Measurements from ENCODE around the gene HPSE2.
"Not testable (repeated sequence)": the region's sequence is repeated elsewhere in the genome, so short reads cannot be mapped to it uniquely, and the experiment has no call there.

The HPSE2 gene

GRCh38 chr10:98610301-98610700 lies 625.4 kb downstream of the HPSE2 start:
- no peak for DNase-seq

GRCh38 chr10:98609265-98609664 lies 626.4 kb downstream of the HPSE2 start:
- DNase-seq, result no peak

DNA sequence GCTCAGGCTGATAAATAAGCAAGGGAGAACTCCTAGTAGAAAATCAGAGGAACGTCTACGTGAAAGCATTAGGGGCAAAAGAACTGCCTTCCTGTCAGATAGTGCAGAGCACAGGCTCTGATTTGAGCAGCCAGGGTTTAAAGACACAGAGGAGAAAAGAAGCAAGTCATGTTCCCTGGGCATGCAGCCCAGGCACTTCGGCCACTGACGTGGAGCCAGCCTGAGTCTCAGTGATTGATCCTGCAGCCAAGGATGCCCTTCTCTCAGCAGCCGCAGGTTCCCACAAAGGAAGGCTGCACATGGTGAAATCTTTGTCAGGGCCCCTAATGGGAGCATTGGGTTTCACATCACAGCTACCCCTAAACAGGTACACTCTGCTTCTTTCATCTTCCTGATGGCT lies 627.2 kb downstream of the HPSE2 start:
- DNase-seq, result no peak

DNA sequence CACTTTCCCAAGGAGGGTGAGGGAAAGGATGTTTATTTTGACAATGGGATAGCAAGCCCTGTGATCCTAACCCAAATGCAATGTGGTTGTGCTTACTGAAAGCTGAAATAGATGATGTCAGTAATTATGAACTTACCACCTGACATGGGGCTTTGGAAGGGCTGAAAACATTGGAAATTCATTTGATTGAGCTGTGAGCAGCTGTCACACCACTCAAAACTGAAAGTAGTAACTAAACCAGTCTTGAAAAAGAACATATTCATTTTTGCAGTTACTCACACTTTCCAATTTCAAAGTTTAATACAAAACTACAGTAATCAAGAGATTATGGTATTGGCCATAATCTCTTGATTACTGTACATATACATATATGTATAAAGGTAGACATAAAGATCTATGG lies 633.4 kb downstream of the HPSE2 start:
- DNase-seq, result no peak

GRCh38 chr10:98599032-98599610 lies 636.5 kb downstream of the HPSE2 start:
- DNase-seq, result no peak

DNA sequence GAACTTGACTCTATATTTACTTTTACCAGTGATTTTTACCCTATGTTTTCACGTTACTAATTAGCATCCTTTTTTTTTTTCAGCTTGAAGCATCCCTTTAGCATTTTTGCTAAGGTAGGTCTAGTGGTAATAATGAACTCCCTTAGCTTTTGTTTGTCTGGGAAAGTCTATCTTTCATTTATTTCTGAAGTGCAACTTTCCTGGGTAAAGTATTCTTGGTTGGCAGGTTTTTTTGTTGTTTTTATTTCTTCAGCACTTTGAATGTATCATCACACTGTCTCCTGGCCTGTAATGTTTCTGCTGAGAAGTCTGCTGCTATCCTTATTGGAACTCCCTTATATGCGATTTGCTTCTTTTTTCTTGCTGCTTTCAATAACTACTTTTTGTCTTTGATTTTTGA lies 639.2 kb downstream of the HPSE2 start:
- DNase-seq, result no peak

DNA sequence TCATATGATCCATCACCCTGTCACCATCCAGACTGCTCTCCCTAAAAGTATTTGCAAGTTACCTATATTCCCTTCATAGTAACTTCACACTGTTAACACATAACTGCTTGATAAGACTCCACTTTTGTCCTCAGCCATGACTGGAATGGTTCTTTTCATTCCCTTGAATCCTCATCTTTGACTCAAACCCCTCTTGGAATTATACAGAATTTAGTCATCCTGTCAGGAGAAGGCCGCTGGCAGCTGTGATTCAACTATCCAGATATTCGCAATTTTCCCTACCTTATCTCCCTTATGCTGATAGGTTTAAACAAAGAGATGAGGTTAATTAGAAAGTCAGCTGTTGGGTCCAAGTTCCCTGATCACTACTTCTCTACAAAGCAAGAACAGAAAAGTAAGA lies 646.0 kb downstream of the HPSE2 start:
- DNase-seq, result no peak

DNA sequence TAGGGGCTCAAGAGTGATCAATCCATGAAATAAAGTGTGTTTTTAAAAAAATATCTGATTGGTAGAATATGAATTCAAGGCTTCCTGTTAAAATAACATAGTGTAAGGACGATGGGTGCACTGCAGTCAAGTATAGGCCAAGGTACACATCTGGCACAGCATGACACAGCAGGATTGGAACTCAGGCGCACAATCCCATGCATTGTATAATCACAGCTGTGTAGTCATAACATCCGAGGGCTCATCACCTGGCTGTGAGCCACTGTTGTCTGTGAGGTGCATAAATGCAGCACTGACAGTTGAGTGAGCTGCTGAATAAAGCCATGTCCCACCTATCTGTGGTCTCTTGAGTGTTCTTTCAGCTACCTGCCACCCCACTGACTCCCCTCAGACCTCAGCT lies 646.6 kb downstream of the HPSE2 start:
- DNase-seq, result no peak

DNA sequence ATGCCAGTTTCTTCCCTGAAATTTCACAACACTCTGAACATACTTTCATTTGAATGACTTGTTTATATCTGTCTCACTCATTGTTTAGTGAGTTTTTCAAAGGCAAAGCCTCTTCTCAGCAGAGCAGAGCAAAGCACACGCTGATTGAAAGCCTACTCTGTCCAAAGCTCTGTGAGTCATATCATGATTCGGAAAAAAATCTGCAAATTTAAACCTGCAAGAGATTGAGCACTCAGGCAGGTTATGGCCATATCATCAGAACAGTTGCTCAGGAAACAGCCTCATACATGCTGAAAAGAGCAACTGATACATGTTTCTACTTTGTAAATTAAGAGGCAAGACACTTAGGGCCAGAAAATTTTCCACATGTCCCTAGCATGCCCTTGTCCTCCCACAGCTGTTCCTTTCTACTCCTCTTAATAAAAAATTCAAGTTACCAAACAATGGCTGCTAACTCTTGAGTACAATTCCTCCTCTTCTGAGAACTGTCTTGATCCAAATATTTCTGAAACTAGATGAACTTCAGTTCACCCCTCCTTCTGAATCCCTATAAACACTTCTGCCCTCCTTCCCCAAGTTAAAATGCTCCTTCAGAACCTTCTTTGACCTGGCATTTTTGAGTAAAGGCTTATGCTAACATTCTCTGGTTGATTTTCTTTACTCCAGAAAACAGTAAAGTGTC lies 648.4 kb downstream of the HPSE2 start:
- DNase-seq, result no peak

DNA sequence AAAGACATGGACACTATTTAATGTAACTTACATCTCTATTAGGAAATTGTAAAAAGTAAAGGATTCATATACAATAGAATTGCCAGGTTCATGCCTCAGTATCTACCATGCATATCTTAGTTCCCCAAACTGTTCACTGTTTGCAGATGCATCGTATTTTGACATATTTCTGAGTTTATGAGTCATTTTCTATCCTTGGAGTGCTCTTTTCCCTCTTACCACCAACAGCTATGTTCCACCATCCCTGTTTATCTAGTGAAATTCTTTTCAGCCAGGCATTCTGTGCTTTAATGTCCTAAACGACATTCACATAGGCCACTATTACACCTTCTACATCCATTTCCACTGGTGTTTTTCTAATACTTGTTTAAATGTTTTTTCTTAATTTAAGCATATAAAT lies 649.6 kb downstream of the HPSE2 start:
- DNase-seq, result no peak

- DNase-seq, result no peak
Measured at GRCh38 chr10:98582363-98582762, 653.3 kb downstream of the HPSE2 start.

DNA sequence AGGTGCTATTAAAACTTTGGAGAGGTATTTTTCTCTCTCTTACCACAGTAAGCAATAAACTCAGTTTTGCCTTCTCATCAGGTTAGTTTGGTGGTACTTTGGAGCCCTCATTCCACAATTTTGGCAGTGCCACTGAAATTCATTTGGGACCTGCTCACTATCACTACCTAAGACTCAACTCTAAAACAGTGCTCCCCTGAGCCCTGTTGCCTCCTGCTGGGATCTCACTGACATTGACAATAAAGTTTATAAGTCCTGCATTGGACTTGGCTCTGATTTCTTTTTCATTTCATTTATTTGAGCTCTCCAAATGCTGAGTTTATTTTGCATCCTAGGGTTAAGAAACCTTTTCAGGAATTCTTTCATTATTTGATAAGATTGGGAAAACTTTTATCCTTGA lies 658.1 kb downstream of the HPSE2 start:
- no peak for DNase-seq

- no peak for DNase-seq
Measured at GRCh38 chr10:98577168-98577567, 658.5 kb downstream of the HPSE2 start.

GRCh38 chr10:98576096-98576495 lies 659.6 kb downstream of the HPSE2 start:
- DNase-seq, result no peak

GRCh38 chr10:98572594-98572993 lies 663.1 kb downstream of the HPSE2 start:
- no peak for DNase-seq

- DNase-seq, result no peak
Measured at GRCh38 chr10:98570834-98571233, 664.8 kb downstream of the HPSE2 start.

DNA sequence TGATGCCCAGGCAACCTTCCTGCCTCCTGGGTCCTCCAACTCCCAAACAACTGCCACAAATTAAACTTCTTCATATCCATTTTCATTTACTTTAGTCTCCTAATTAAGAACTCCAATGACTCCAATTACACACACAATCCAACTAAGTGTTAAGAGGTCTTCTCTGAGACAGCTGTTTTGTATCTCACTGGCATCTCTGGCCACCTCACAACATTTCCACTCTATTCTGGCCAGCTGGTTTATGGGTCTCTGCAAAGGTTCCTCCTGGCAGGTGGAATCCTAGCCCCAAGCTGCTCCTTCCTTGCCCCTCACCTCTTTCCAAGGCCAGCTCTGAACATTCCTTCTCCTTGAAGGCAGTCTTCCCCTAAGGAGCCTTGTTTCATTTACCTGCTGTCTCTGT lies 665.8 kb downstream of the HPSE2 start:
- DNase-seq, result no peak

DNA sequence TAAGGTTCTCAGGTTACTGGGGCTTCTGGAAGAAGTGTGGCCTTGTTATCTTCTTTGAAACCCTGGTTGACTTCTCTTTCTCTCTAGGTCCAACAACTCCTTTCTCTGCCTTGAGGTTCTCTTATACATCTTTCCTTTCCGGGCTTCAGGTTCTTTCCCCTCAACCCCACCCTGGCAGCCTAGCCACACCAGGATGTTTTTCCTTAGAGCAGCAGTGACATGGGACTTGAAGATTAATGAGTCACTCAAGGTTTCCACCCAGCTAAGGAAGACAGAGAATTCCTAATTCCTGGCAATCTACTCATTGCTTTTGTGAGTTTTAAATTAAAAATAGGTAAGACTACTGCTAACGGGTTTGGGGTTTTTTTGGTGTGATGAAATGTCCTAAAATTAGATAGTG lies 667.1 kb downstream of the HPSE2 start:
- DNase-seq, result no peak

GRCh38 chr10:98567391-98568133 lies 668.1 kb downstream of the HPSE2 start:
- no peak for DNase-seq

DNA sequence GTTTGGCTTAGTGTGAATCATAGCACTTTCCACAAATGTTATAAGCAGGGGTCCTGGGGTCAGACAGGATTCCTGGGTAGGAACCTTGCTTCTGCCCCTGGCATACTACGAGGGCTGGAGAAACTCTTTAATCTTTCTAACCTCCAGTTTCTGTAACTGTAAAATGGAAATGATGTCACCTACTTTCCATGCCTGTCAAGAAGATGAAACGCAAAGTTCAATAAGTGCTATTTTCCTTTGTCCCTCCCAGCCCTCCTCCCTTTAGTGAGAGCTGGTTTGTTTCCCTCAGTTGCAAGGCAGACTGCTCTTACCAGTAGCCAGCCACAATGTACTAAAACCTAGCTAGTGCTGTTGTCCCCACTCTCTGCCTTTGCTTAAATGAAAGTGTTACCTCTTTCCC lies 671.8 kb downstream of the HPSE2 start:
- DNase-seq, result no peak

GRCh38 chr10:98560565-98560964 lies 675.1 kb downstream of the HPSE2 start:
- no peak for DNase-seq

GRCh38 chr10:98556061-98556460 lies 679.6 kb downstream of the HPSE2 start:
- DNase-seq, result no peak

GRCh38 chr10:98555021-98555619 lies 680.5 kb downstream of the HPSE2 start:
- DNase-seq, result no peak

DNA sequence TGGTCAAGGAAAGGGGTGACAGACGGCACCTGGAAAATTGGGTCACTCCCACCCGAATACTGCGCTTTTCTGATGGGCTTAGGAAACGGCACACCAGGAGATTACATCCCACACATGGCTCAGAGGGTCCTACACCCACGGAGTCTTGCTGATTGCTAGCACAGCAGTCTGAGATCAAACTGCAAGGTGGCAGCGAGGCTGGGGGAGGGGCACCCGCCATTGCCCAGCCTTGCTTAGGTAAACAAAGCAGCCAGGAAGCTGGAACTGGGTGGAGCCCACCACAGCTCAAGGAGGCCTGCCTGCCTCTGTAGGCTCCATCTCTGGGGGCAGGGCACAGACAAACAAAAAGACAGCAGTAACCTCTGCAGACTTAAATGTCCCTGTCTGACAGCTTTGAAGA lies 694.1 kb downstream of the HPSE2 start:
- DNase-seq, result not testable (repeated sequence)
